K562 (cell line): ENCODE data around the gene ZNF692. TPM values are rescaled to one million over a fixed set of nuclear protein-coding genes. Genes with fewer than 3 reads are reported as not detected.
A peak's percentile ranks its signal among the peaks of the same experiment; 100 is the strongest.

Experiments
- CBFA2T3 ChIP-seq: fragments of 450-650 bp; IDR thresholded peaks from 2 replicates; pipeline ENCODE4 v1.6.1; 2017
- CCNT2 ChIP-seq: IDR thresholded peaks from 2 replicates; pipeline ENCODE4 v1.6.1; 2011; ENCODE audit warnings: borderline replicate concordance, low read depth, mild to moderate bottlenecking, moderate library complexity, mixed read lengths, low read length; ENCODE audit not compliant: insufficient read length; ENCODE audit errors: extremely low read depth
- MCM5 ChIP-seq: fragments of 450-650 bp; IDR thresholded peaks from 2 replicates; pipeline ENCODE4 v1.6.1; 2016; ENCODE audit warnings: low read depth
- NBN ChIP-seq: fragments of 450-650 bp; IDR thresholded peaks from 2 replicates; pipeline ENCODE4 v1.6.1; 2016; ENCODE audit warnings: low read depth, mild to moderate bottlenecking
- NUFIP1 ChIP-seq: fragments of 450-650 bp; IDR thresholded peaks from 2 replicates; pipeline ENCODE4 v1.6.1; 2018; ENCODE audit not compliant: partially characterized antibody
- RB1 ChIP-seq: fragments of 450-650 bp; IDR thresholded peaks from 2 replicates; pipeline ENCODE4 v1.6.1; 2017; ENCODE audit warnings: low read depth, mild to moderate bottlenecking
- SIN3A ChIP-seq, 2 experiments: fragments of 150-350 bp in 1 of 2; IDR thresholded peaks; 2 replicates each; pipeline ENCODE4 v1.6.1; 2011 to 2016; ENCODE audit warnings: borderline replicate concordance in 2 of 2, low read depth in 2 of 2, low read length in 2 of 2, mild to moderate bottlenecking in 2 of 2, moderate library complexity in 2 of 2; ENCODE audit not compliant: control insufficient read depth in 1 of 2
- TAF15 ChIP-seq: fragments of 200-400 bp; formaldehyde crosslinking; IDR thresholded peaks from 2 replicates; pipeline ENCODE4 v1.6.1; 2017; ENCODE audit warnings: mild to moderate bottlenecking, low read depth, low read length, moderate library complexity
- ZNF384 ChIP-seq: IDR thresholded peaks from 2 replicates; pipeline ENCODE4 v1.6.1; 2012; ENCODE audit warnings: low read depth, low read length, improper control_type of control experiment
- polyA plus RNA-seq, 8 experiments: library from polyadenylated mRNA; depleted of rRNA in 4 of 8; stranded (reverse) in 5 of 8; unstranded in 3 of 8; fragments of >200 nt; fragmentation: Nextera tagmentation in 2 of 8; fragmentation: Illumina TruSeq in 1 of 8; extraction: Ambion mirVana in 2 of 8; extraction: Trizol in 1 of 8; gene quantifications; 2 replicates each; pipeline versions ENCODE4 v1.2.1 to v1.2.3, GENCODE V29; 2011 to 2014; ENCODE audit warnings: inconsistent platforms in 1 of 8, missing spikeins in 1 of 8
- total RNA-seq, 7 experiments: library from RNA; depleted of rRNA in 6 of 7; stranded (reverse); fragments of >200 nt in 6 of 7; fragmentation: Illumina TruSeq in 2 of 7; extraction: Trizol in 2 of 7; gene quantifications; 2 replicates each; pipeline versions ENCODE4 v1.2.1 to v1.2.3, GENCODE V29; 2011 to 2021; ENCODE audit warnings: low replicate concordance in 1 of 7
- TF ChIP-seq, protein P1 (sequence below): fragments of 250-450 bp; sonication (Bioruptor Pico); IDR thresholded peaks from 2 replicates; pipeline ENCODE4 v1.4.0; 2020; ENCODE audit warnings: borderline replicate concordance
- TF ChIP-seq, protein P2 (sequence below): fragments of 250-450 bp; sonication (Bioruptor Pico); IDR thresholded peaks from 2 replicates; pipeline ENCODE4 v1.8.0; 2021; ENCODE audit warnings: moderate library complexity, mild to moderate bottlenecking, inconsistent platforms
- TF ChIP-seq, protein P3 (sequence below): fragments of 450-650 bp; IDR thresholded peaks from 2 replicates; pipeline ENCODE4 v1.6.1; 2017; ENCODE audit warnings: antibody characterized with exemption, mild to moderate bottlenecking
- TF ChIP-seq, protein P4 (sequence below), 2 experiments: fragments of 450-650 bp; IDR thresholded peaks; 2 replicates each; pipeline ENCODE4 v1.6.1; 2016; ENCODE audit warnings: mild to moderate bottlenecking in 2 of 2, borderline replicate concordance in 1 of 2, low read depth in 1 of 2, moderate library complexity in 1 of 2

The ZNF692 gene
- total and polyA plus RNA-seq, 9 of the 15 experiments (the other 6 are each of a cell fraction or from before 2014, with no cell fraction given): 8.4 to 143 (median 55.9) TPM

DNA sequence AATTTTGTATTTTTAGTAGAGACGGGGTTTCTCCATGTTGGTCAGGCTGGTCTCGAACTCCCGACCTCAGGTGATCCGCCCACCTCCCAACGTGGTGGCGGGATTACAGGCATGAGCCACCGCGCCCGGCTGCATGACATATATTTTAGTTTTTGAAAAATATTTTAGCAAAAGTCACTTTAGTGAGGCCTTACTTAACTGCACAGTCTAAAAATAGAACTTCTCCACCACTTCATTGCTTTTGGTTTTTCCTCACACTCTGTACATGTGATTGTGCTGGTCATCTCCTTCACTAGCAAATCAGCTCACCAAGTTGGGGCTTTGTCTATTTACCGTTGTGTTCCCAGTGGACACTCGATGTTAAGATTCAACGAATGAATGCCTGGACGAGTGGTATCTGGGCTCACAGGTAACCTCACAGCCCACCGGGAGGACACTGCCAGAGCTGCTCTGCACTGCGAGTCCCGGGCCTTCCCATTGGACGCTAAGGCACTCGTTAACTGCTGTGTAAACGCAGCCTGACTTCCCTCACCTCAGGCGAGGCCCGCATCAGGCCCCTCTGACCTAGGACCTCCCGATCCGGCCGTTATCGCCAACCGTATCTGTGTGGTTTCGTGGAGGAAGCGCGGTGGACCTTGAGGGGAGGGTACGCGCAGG lies 14.0 kb upstream of the ZNF692 start (continued):
- TF ChIP-seq NUFIP1: no peak
- TF ChIP-seq TAF15: no peak
- no peak for TF ChIP-seq CCNT2
- TF ChIP-seq, protein P1, sequence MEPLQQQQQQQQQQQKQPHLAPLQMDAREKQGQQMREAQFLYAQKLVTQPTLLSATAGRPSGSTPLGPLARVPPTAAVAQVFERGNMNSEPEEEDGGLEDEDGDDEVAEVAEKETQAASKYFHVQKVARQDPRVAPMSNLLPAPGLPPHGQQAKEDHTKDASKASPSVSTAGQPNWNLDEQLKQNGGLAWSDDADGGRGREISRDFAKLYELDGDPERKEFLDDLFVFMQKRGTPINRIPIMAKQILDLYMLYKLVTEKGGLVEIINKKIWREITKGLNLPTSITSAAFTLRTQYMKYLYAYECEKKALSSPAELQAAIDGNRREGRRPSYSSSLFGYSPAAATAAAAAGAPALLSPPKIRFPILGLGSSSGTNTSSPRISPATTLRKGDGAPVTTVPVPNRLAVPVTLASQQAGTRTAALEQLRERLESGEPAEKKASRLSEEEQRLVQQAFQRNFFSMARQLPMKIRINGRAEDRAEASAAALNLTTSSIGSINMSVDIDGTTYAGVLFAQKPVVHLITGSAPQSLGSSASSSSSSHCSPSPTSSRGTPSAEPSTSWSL (CRISPR knock-in tag): 0 out of 2 replicates have a peak, but pooled peaks have one; percentile 11
- TF ChIP-seq, protein P2, sequence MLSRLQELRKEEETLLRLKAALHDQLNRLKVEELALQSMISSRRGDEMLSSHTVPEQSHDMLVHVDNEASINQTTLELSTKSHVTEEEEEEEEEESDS: no peak
- TF ChIP-seq NBN: 0 out of 2 replicates have a peak, but pooled peaks have one; percentile 21
- TF ChIP-seq, protein P3, sequence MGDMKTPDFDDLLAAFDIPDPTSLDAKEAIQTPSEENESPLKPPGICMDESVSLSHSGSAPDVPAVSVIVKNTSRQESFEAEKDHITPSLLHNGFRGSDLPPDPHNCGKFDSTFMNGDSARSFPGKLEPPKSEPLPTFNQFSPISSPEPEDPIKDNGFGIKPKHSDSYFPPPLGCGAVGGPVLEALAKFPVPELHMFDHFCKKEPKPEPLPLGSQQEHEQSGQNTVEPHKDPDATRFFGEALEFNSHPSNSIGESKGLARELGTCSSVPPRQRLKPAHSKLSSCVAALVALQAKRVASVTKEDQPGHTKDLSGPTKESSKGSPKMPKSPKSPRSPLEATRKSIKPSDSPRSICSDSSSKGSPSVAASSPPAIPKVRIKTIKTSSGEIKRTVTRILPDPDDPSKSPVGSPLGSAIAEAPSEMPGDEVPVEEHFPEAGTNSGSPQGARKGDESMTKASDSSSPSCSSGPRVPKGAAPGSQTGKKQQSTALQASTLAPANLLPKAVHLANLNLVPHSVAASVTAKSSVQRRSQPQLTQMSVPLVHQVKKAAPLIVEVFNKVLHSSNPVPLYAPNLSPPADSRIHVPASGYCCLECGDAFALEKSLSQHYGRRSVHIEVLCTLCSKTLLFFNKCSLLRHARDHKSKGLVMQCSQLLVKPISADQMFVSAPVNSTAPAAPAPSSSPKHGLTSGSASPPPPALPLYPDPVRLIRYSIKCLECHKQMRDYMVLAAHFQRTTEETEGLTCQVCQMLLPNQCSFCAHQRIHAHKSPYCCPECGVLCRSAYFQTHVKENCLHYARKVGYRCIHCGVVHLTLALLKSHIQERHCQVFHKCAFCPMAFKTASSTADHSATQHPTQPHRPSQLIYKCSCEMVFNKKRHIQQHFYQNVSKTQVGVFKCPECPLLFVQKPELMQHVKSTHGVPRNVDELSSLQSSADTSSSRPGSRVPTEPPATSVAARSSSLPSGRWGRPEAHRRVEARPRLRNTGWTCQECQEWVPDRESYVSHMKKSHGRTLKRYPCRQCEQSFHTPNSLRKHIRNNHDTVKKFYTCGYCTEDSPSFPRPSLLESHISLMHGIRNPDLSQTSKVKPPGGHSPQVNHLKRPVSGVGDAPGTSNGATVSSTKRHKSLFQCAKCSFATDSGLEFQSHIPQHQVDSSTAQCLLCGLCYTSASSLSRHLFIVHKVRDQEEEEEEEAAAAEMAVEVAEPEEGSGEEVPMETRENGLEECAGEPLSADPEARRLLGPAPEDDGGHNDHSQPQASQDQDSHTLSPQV: peak; percentile 72
- TF ChIP-seq, protein P4, sequence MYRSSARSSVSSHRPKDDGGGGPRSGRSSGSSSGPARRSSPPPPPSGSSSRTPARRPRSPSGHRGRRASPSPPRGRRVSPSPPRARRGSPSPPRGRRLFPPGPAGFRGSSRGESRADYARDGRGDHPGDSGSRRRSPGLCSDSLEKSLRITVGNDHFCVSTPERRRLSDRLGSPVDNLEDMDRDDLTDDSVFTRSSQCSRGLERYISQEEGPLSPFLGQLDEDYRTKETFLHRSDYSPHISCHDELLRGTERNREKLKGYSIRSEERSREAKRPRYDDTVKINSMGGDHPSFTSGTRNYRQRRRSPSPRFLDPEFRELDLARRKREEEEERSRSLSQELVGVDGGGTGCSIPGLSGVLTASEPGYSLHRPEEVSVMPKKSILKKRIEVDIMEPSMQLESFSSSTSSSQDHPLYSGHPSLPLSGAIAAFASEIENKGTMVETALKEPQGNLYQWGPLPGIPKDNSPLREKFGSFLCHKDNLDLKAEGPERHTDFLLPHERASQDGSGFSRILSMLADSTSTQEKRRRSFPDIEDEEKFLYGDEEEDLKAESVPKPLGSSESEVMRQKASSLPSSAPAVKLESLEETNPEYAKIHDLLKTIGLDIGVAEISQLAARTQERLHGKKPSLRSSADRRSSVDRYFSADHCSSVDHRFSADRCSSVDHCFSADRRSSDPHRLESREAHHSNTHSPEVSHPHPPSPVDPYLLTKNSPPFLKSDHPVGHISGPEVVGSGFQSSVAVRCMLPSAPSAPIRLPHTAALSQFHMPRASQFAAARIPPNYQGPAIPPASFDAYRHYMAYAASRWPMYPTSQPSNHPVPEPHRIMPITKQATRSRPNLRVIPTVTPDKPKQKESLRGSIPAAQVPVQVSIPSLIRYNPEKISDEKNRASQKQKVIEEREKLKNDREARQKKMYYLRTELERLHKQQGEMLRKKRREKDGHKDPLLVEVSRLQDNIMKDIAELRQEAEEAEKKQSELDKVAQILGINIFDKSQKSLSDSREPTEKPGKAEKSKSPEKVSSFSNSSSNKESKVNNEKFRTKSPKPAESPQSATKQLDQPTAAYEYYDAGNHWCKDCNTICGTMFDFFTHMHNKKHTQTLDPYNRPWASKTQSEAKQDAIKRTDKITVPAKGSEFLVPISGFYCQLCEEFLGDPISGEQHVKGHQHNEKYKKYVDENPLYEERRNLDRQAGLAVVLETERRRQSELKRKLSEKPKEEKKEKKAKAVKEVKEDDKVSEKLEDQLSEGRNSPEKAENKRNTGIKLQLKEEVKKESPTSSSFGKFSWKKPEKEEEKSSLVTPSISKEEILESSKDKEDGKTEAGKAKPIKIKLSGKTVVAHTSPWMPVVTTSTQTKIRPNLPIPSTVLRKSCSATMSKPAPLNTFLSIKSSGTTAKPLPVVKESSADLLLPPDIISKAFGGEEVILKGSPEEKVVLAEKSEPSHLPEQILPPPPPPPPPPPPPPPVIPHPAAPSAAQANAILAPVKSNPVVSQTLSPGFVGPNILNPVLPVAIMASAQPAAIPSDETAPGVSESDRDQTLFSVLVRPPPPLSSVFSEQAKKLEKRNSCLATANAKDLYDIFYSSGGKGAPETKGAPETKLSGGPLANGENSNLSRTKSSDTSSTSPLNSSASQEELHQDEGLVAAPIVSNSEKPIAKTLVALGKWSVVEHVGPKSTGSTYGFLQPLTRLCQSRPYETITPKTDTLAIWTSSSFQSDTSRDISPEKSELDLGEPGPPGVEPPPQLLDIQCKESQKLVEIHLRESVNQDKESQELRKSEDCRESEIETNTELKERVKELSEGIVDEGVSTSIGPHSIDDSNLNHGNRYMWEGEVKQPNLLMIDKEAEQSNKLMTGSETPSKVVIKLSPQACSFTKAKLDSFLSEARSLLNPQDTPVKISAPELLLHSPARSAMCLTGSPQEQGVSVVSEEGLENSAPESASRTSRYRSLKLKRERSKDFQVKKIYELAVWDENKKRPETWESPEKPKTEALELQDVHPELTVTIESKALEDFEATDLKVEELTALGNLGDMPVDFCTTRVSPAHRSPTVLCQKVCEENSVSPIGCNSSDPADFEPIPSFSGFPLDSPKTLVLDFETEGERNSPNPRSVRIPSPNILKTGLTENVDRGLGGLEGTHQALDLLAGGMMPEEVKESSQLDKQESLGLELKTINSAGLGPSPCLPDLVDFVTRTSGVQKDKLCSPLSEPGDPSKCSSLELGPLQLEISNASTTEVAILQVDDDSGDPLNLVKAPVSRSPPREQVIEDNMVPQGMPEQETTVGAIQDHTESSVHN (IDR thresholded peaks at IDR 0.05; ENCODE audit: borderline replicate concordance in 1 of 2, low read depth in 1 of 2): no peak
- no peak for TF ChIP-seq RB1
- no peak for TF ChIP-seq ZNF384
- TF ChIP-seq MCM5: no peak
- peak; percentile 2; the same call in 1 of the 2 replicates for TF ChIP-seq CBFA2T3
- TF ChIP-seq SIN3A (IDR thresholded peaks at IDR 0.05; ENCODE audit: borderline replicate concordance in 2 of 2, control insufficient read depth in 1 of 2, low read depth in 2 of 2, low read length in 2 of 2): no peak
